Stomach (tissue), 4 donors: ENCODE results near the gene ZC3H15.

ENCODE experiments used
- POLR2A ChIP-seq, 4 donors: fragments of 450-650 bp; IDR thresholded peaks; one replicate each; pipeline ENCODE4 v1.6.1; 2016; ENCODE audit warnings: antibody characterized with exemption in 4 of 4, control low read depth in 2 of 4, mild to moderate bottlenecking in 1 of 4, moderate library complexity in 1 of 4
- TF ChIP-seq, protein P1 (sequence below), 7 experiments: fragments of 450-650 bp in 4 of 7; fragments of 200-600 bp in 3 of 7; sonication (generic) in 3 of 7; IDR thresholded peaks; one replicate each; pipeline ENCODE4 v1.5.1; 2016 to 2019; ENCODE audit warnings: antibody characterized with exemption in 7 of 7, control low read depth in 2 of 7, mild to moderate bottlenecking in 1 of 7

DNA sequence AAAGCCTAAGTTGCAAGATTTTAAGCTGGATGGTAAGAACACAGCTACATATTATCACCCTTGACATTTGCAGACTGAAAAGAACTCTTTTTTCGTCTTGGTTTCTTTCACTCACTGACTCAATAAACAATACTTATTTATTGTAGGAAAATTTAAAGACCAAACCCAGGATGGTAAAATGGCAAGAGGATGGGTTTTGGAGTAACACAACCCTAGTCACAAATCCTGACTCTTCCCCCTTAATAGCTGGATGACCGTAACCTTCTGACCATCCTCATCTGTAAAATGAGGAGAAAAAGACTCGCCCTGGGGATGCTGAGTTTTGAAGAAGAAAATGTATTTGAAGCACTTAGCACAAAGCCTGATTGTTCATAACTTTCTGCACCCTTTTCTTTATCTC, 48.3 kb downstream of the ZC3H15 start:
- no peak for TF ChIP-seq POLR2A (IDR thresholded peaks at IDR 0.05)
- TF ChIP-seq, protein P1, sequence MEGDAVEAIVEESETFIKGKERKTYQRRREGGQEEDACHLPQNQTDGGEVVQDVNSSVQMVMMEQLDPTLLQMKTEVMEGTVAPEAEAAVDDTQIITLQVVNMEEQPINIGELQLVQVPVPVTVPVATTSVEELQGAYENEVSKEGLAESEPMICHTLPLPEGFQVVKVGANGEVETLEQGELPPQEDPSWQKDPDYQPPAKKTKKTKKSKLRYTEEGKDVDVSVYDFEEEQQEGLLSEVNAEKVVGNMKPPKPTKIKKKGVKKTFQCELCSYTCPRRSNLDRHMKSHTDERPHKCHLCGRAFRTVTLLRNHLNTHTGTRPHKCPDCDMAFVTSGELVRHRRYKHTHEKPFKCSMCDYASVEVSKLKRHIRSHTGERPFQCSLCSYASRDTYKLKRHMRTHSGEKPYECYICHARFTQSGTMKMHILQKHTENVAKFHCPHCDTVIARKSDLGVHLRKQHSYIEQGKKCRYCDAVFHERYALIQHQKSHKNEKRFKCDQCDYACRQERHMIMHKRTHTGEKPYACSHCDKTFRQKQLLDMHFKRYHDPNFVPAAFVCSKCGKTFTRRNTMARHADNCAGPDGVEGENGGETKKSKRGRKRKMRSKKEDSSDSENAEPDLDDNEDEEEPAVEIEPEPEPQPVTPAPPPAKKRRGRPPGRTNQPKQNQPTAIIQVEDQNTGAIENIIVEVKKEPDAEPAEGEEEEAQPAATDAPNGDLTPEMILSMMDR (IDR thresholded peaks at IDR 0.05) = no peak
